WI38 (cell line): ENCODE data around the gene DZIP1.

Experiments used
- H3K4me3 ChIP-seq: 2 replicates; pipeline ENCODE4 v1.5.1; 2011; ENCODE audit warnings: low read depth, mild to moderate bottlenecking, control low read depth, low read length
- CTCF ChIP-seq: IDR thresholded peaks from 2 replicates; pipeline ENCODE4 v1.5.1; 2012; ENCODE audit warnings: low read depth, mild to moderate bottlenecking, control low read depth, low read length

The DZIP1 gene

GRCh38 chr13:95557013-95557412 is 87.5 kb downstream of the DZIP1 start:
- TF ChIP-seq CTCF = no peak
- H3K4me3 ChIP-seq = no peak overlapping the region

GRCh38 chr13:95553581-95554385 is 90.7 kb downstream of the DZIP1 start:
- no peak for TF ChIP-seq CTCF
- no peak overlapping the region for H3K4me3 ChIP-seq

- H3K4me3 ChIP-seq = no peak within 1 kb of the TSS
- no peak for TF ChIP-seq CTCF
These were observed 91.7 kb downstream of the DZIP1 start, which contains the start of gene CLDN10 for GRCh38 chr13:95552539-95553441. Gene CLDN10 (plus strand): TSS chr13:95552720. CDS start chr13:95552754, 34 bp downstream.

- no peak for TF ChIP-seq CTCF
- no peak overlapping the region for H3K4me3 ChIP-seq
These were observed 92.3 kb downstream of the DZIP1 start for GRCh38 chr13:95552208-95552538.

GRCh38 chr13:95547531-95548167 is 96.9 kb downstream of the DZIP1 start:
- no peak for TF ChIP-seq CTCF
- no peak overlapping the region for H3K4me3 ChIP-seq

GRCh38 chr13:95546919-95547318 is 97.6 kb downstream of the DZIP1 start:
- TF ChIP-seq CTCF = no peak
- no peak overlapping the region for H3K4me3 ChIP-seq
